ENCODE measurements around the gene FGFRL1.

GRCh38 chr4:984336-985054, 26.9 kb upstream of the FGFRL1 start:
- no peak for TF ChIP-seq CREB1 (IDR thresholded peaks at IDR 0.05; ENCODE audit: low read depth)
- TF ChIP-seq CEBPB (IDR thresholded peaks at IDR 0.05), result no peak
- TF ChIP-seq YY1 (IDR thresholded peaks at IDR 0.05; ENCODE audit: low read depth), result no peak
- TF ChIP-seq TAF1 (IDR thresholded peaks at IDR 0.05; ENCODE audit: low read depth), result no peak
- no peak for TF ChIP-seq TCF12 (IDR thresholded peaks at IDR 0.05; ENCODE audit: low read depth)
- TF ChIP-seq RAD21 (IDR thresholded peaks at IDR 0.05; ENCODE audit: low read depth), result no peak
- TF ChIP-seq EP300 (IDR thresholded peaks at IDR 0.05; ENCODE audit: borderline replicate concordance), result no peak
- TF ChIP-seq, protein P1, sequence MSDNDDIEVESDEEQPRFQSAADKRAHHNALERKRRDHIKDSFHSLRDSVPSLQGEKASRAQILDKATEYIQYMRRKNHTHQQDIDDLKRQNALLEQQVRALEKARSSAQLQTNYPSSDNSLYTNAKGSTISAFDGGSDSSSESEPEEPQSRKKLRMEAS (IDR thresholded peaks at IDR 0.05), result no peak
- TF ChIP-seq FOXM1 (IDR thresholded peaks at IDR 0.05; ENCODE audit: borderline replicate concordance, low read depth), result no peak
- TF ChIP-seq, protein P2, sequence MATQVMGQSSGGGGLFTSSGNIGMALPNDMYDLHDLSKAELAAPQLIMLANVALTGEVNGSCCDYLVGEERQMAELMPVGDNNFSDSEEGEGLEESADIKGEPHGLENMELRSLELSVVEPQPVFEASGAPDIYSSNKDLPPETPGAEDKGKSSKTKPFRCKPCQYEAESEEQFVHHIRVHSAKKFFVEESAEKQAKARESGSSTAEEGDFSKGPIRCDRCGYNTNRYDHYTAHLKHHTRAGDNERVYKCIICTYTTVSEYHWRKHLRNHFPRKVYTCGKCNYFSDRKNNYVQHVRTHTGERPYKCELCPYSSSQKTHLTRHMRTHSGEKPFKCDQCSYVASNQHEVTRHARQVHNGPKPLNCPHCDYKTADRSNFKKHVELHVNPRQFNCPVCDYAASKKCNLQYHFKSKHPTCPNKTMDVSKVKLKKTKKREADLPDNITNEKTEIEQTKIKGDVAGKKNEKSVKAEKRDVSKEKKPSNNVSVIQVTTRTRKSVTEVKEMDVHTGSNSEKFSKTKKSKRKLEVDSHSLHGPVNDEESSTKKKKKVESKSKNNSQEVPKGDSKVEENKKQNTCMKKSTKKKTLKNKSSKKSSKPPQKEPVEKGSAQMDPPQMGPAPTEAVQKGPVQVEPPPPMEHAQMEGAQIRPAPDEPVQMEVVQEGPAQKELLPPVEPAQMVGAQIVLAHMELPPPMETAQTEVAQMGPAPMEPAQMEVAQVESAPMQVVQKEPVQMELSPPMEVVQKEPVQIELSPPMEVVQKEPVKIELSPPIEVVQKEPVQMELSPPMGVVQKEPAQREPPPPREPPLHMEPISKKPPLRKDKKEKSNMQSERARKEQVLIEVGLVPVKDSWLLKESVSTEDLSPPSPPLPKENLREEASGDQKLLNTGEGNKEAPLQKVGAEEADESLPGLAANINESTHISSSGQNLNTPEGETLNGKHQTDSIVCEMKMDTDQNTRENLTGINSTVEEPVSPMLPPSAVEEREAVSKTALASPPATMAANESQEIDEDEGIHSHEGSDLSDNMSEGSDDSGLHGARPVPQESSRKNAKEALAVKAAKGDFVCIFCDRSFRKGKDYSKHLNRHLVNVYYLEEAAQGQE (IDR thresholded peaks at IDR 0.05; ENCODE audit: low read depth), result no peak
- no peak for TF ChIP-seq NFIC (IDR thresholded peaks at IDR 0.05)
- TF ChIP-seq, protein P3, sequence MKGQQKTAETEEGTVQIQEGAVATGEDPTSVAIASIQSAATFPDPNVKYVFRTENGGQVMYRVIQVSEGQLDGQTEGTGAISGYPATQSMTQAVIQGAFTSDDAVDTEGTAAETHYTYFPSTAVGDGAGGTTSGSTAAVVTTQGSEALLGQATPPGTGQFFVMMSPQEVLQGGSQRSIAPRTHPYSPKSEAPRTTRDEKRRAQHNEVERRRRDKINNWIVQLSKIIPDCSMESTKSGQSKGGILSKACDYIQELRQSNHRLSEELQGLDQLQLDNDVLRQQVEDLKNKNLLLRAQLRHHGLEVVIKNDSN (IDR thresholded peaks at IDR 0.05), result no peak
- no peak for TF ChIP-seq EGR1 (IDR thresholded peaks at IDR 0.05)
